Peyer's patch (tissue), 4 donors: ENCODE measurements around the gene DEK.

Experiments used
- CTCF ChIP-seq, 6 experiments: fragments of 450-650 bp in 4 of 6; fragments of 200-600 bp in 2 of 6; sonication (generic) in 1 of 6; IDR thresholded peaks; one replicate each; pipeline ENCODE4 v1.5.1; 2017 to 2019; ENCODE audit warnings: antibody characterized with exemption in 6 of 6, mild to moderate bottlenecking in 3 of 6, moderate library complexity in 1 of 6
- POLR2A ChIP-seq, 2 donors: fragments of 450-650 bp; IDR thresholded peaks; one replicate each; pipeline ENCODE4 v1.5.1; 2017; ENCODE audit warnings: antibody characterized with exemption in 2 of 2, mild to moderate bottlenecking in 2 of 2, moderate library complexity in 2 of 2

- TF ChIP-seq CTCF (IDR thresholded peaks at IDR 0.05): no peak
- TF ChIP-seq POLR2A (IDR thresholded peaks at IDR 0.05): no peak
These were observed 48.9 kb downstream of the DEK start for GRCh38 chr6:18215436-18215835.
